Heart right ventricle (tissue), 16 donors: Measurements from ENCODE around the gene TMEM204. TPM values are rescaled to one million over a fixed set of nuclear protein-coding genes. Genes with fewer than 3 reads are reported as not detected.

Experiments used
- ATAC-seq, 8 donors: fragments of 200-7000 bp; cut with Tn5 transposase; one replicate each; pipeline ENCODE4 v1.9.1; 2020; ENCODE audit warnings: mild to moderate bottlenecking in 8 of 8, moderate library complexity in 8 of 8, moderate number of reproducible peaks in 1 of 8
- DNase-seq, 2 donors: peaks; one replicate each; pipeline ENCODE4 v3.0.0-alpha.2; 2020
- H3K27ac ChIP-seq, 10 donors: fragments of 200-600 bp; sonication (generic) in 2 of 10; one replicate each; pipeline versions ENCODE4 v1.5.0 to v1.8.0; 2020 to 2022; ENCODE audit warnings: mild to moderate bottlenecking in 3 of 10
- H3K27me3 ChIP-seq, 7 donors: fragments of 200-600 bp; one replicate each; pipeline ENCODE4 v1.8.0; 2021 to 2022; ENCODE audit warnings: mild to moderate bottlenecking in 2 of 7
- H3K36me3 ChIP-seq, 9 donors: fragments of 200-600 bp; sonication (generic) in 1 of 9; one replicate each; pipeline versions ENCODE4 v1.5.0 to v1.8.0; 2020 to 2022; ENCODE audit warnings: mild to moderate bottlenecking in 2 of 9
- H3K4me1 ChIP-seq, 9 donors: fragments of 200-600 bp; sonication (generic) in 1 of 9; one replicate each; pipeline versions ENCODE4 v1.5.0 to v1.8.0; 2020 to 2022; ENCODE audit warnings: mild to moderate bottlenecking in 4 of 9
- H3K4me3 ChIP-seq, 10 donors: fragments of 200-600 bp; sonication (generic) in 2 of 10; one replicate each; pipeline versions ENCODE4 v1.5.0 to v1.8.0; 2020 to 2022; ENCODE audit warnings: mild to moderate bottlenecking in 7 of 10, moderate library complexity in 2 of 10
- H3K9me3 ChIP-seq, 11 donors: fragments of 200-600 bp in 10 of 11; sonication (generic) in 2 of 11; one replicate each; pipeline versions ENCODE4 v1.5.0 to v1.8.0; 2013 to 2022; ENCODE audit warnings: mild to moderate bottlenecking in 2 of 11, control low read depth in 1 of 11, moderate library complexity in 1 of 11
- WGBS, 2 donors: extraction: QIAGEN DNeasy Blood & Tissue Kit; methylation state at CpG; one replicate each; pipeline ENCODE4 v1.1.7; 2013; ENCODE audit warnings: inconsistent platforms in 1 of 2; 5-methylcytosine and 5-hydroxymethylcytosine counted together
- intact Hi-C, 10 donors: fragments of 100-400 bp; cut with DNase I; formaldehyde crosslinking; loops; one replicate each; pipeline versions ENCODE4 v1.11.1 to v1.14.2; 2022
- polyA plus RNA-seq, 2 donors: library from polyadenylated mRNA; stranded (reverse); fragments of 200-250 nt; gene quantifications; one replicate each; pipeline ENCODE4 v1.2.3, GENCODE V29; 2013
- total RNA-seq, 10 donors: library from RNA; stranded (reverse); fragmentation: NEBNext Ultra II Directional in 3 of 10; extraction: Animal tissue kit (Norgen Biotek cat#: 25700) in 3 of 10; gene quantifications; one replicate each; pipeline versions ENCODE4 v1.2.1 to v1.2.4, GENCODE V29; 2021 to 2023
- TF ChIP-seq, protein P1 (sequence below), 9 donors: fragments of 200-600 bp; sonication (generic) in 2 of 9; IDR thresholded peaks; one replicate each; pipeline versions ENCODE4 v1.5.0 to v1.8.0; 2021 to 2022; ENCODE audit warnings: antibody characterized with exemption in 9 of 9, mild to moderate bottlenecking in 5 of 9, moderate library complexity in 1 of 9
- donor health status: Arrhythmogenic right ventricular cardiomyopathy.
- donor health status: ischemic (EF 13 %, LVEDD 7.1; RV severe dilation, severe dysfunction).
- donor health status: healthy with polysubstance abuse.
- donor health status: DM: no; HTN: yes; CAD: no.
- donor health status: DM: no; HTN: no; CAD: no.
- donor health status: ischemic (EF 25% LVEDD 6.9; RV normal size, moderate dysfunction).
- donor health status: ischemic (EF 25% LVEDD 5.7; RV mildly dilated, moderate dysfunction).
- donor health status: healthy.
- donor health status: DM: yes; HTN: yes; CAD: no.
- donor health status: Ischemic cardiomyopathy.
- donor health status: ischemic (EF 35%, LVEDD 5.7; RV mildly dilated, moderate dysfunction).
- donor health status: nonischemic (EF 11% LVEDD 7.7; RV severe dilation, severe dysfunction).
- donor health status: DM: yes; HTN: yes; CAD: no.
- donor health status: PGD.
- donor health status: ischemic (EF 29% LVEDD 5.4; RV normal size, mild dysfunction).
- donor health status: nonischemic (EF 23%, LVEDD 6.1; RV moderate dilation, normal function).

The TMEM204 gene
- total and polyA plus RNA-seq, 12 donors: 10.7 to 49.9 (median 19.8) TPM

DNA sequence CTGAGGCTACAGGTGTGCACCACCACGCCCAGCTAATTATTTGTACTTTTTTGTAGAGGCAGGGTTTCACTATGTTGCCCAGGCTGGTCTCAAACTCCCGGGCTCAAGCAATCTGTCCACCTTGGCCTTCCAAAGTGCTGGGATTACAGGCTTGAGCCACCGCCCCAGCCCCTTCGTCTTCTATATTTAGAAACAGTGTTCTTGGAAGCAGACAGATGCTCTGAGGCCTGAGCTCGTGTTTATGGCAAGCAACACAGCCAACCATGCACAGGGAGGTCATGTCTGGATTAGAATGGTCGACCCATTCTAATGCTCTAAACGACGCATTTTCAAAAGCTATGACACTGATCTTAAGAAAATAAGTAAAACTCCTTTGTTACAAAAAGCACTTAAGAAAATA is 16.6 kb downstream of the TMEM204 start:
- Histone ChIP-seq H3K27me3 (no peaks in the 10 kb centered on the region), H3K9me3 (no peaks in the 10 kb centered on the region), H3K4me1 (peaks cover 57 to 98% (median 76%) of the 10 kb centered on the region in 9 donors), H3K4me3 (peak overlapping the region in 1 of 10 donors; percentile 7), H3K36me3 (peaks cover 0 to 84% (median 18%) of the 10 kb centered on the region in 9 donors), H3K27ac (peak overlapping the region; percentile 62 to 99 (median 96))
- intact Hi-C loops: loop anchor here in 1 of 10 donors (10.0 kb wide), 1 partner anchor 55 kb away; the partner anchor contains the start of gene TELO2
- TF ChIP-seq, protein P1, sequence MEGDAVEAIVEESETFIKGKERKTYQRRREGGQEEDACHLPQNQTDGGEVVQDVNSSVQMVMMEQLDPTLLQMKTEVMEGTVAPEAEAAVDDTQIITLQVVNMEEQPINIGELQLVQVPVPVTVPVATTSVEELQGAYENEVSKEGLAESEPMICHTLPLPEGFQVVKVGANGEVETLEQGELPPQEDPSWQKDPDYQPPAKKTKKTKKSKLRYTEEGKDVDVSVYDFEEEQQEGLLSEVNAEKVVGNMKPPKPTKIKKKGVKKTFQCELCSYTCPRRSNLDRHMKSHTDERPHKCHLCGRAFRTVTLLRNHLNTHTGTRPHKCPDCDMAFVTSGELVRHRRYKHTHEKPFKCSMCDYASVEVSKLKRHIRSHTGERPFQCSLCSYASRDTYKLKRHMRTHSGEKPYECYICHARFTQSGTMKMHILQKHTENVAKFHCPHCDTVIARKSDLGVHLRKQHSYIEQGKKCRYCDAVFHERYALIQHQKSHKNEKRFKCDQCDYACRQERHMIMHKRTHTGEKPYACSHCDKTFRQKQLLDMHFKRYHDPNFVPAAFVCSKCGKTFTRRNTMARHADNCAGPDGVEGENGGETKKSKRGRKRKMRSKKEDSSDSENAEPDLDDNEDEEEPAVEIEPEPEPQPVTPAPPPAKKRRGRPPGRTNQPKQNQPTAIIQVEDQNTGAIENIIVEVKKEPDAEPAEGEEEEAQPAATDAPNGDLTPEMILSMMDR (IDR thresholded peaks at IDR 0.05): no peak
- ATAC-seq: peak in 4 of 8 donors; percentile 19 to 40 (median 36)
- DNase-seq: no peak
- WGBS, 2 donors: 33 to 34% methylated on average over 8 of the region's 8 CpGs

DNA sequence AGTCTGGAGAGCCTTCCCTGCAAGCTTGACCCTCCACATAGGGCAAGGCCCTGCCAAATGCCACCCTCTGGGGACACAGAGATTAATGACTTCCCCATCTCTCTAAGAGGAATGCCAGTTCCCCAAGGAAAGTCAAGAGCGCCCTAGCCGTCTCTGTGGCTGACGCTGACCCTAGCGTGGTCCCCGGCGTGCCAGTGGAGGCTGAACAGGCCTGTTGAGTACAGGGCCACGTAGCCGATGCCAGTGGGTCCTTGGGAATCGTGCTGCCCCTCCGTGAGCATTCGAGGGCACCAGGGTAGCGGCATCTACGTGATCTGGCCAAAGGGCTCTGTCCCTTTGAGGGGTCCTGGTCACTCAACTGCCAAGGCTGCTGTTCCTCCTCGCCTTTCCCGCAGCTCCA is 17.2 kb downstream of the TMEM204 start:
- TF ChIP-seq, protein P1 (IDR thresholded peaks at IDR 0.05): no peak
- H3K36me3 ChIP-seq: peaks cover 0 to 90% (median 23%) of the 10 kb centered on the region in 9 donors
- no peaks in the 10 kb centered on the region for H3K9me3 ChIP-seq
- H3K4me1 ChIP-seq: peaks cover 53 to 92% (median 70%) of the 10 kb centered on the region in 9 donors
- H3K27ac ChIP-seq: peak overlapping the region; percentile 62 to 99 (median 96)
- ATAC-seq: no peak
- intact Hi-C loops: loop anchor here in 1 of 10 donors (10.0 kb wide), 1 partner anchor 56 kb away; the partner anchor contains the start of gene TELO2
- no peak overlapping the region for H3K4me3 ChIP-seq
- 80 to 88% methylated on average over 15 of the region's 15 CpGs for WGBS, 2 donors
- no peak for DNase-seq
- no peaks in the 10 kb centered on the region for H3K27me3 ChIP-seq

- peaks cover 0 to 94% (median 28%) of the 10 kb centered on the region in 9 donors for H3K36me3 ChIP-seq
- peak in 1 of 8 donors; percentile 8 for ATAC-seq
- WGBS, 2 donors: 79 to 85% methylated on average over 12 of the region's 12 CpGs
- DNase-seq: no peak
- peak overlapping the region; percentile 62 to 99 (median 96) for H3K27ac ChIP-seq
- TF ChIP-seq, protein P1 (IDR thresholded peaks at IDR 0.05): no peak
- intact Hi-C loops: loop anchor here in 1 of 10 donors (10.0 kb wide), 1 partner anchor 56 kb away; the partner anchor contains the start of gene TELO2
- no peak overlapping the region for H3K4me3 ChIP-seq
- no peaks in the 10 kb centered on the region for H3K9me3 ChIP-seq
- peaks cover 49 to 87% (median 65%) of the 10 kb centered on the region in 9 donors for H3K4me1 ChIP-seq
- no peaks in the 10 kb centered on the region for H3K27me3 ChIP-seq
Measured at GRCh38 chr16:1551166-1551565, 17.7 kb downstream of the TMEM204 start.

DNA sequence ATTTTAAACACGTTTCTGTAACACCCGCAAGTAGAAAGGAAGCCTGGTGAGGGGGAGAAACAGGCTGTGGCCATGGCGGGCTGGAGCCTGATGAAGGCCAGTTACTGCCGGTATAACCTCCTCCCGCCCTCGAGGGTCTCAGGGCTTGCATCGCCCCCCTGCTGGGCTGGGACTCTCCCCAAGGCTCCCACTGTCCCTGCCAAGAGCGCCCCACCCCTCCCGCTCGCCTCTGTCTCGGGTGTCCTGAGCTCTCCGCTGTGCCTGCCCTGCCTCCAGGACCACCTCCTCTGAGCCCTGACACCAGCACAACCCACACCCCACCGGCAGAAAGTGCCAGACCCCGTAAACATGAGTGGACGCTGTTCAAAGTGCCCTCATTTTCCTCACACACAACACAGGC is 18.7 kb downstream of the TMEM204 start:
- H3K4me3 ChIP-seq: no peak overlapping the region
- no peak for DNase-seq
- no peaks in the 10 kb centered on the region for H3K27me3 ChIP-seq
- no peak for ATAC-seq
- TF ChIP-seq, protein P1 (IDR thresholded peaks at IDR 0.05): no peak
- no peaks in the 10 kb centered on the region for H3K9me3 ChIP-seq
- intact Hi-C loops: loop anchor here in 1 of 10 donors (10.0 kb wide), 1 partner anchor 57 kb away; the partner anchor contains the start of gene TELO2
- peaks cover 40 to 77% (median 55%) of the 10 kb centered on the region in 9 donors for H3K4me1 ChIP-seq
- H3K36me3 ChIP-seq: peaks cover 0 to 94% (median 31%) of the 10 kb centered on the region in 9 donors
- peak overlapping the region in 8 of 10 donors; percentile 25 to 99 (median 96) for H3K27ac ChIP-seq
- WGBS, 2 donors: 67 to 71% methylated on average over 14 to 15 of the region's 15 CpGs
